ENCODE measurements around the gene NCS1.
A peak's percentile ranks its signal among the peaks of the same experiment; 100 is the strongest.

Gene NCS1

GRCh38 chr9:130215341-130216119 lies 43.3 kb downstream of the NCS1 start:
- no peak for DNase-seq

DNA sequence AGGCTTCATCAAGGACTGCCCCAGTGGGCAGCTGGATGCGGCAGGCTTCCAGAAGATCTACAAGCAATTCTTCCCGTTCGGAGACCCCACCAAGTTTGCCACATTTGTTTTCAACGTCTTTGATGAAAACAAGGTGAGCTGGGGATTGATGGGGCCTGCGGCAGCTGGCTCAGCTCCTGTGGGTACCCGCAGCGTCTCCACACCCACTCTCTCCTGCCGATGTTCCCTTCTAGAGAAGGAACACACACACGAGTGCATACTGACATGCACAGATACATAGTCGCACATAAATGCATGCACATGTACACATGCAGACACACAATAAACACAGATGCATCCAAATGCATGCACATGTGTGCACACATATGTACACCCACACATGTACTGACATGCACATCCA lies 45.6 kb downstream of the NCS1 start:
- no peak for DNase-seq

- no peak for DNase-seq
These were observed 47.5 kb downstream of the NCS1 start for GRCh38 chr9:130219661-130220096.

GRCh38 chr9:130220352-130220751 lies 48.1 kb downstream of the NCS1 start:
- DNase-seq: no peak

GRCh38 chr9:130222833-130223232 lies 50.6 kb downstream of the NCS1 start:
- DNase-seq: no peak

GRCh38 chr9:130225071-130225470 lies 52.9 kb downstream of the NCS1 start:
- no peak for DNase-seq

DNA sequence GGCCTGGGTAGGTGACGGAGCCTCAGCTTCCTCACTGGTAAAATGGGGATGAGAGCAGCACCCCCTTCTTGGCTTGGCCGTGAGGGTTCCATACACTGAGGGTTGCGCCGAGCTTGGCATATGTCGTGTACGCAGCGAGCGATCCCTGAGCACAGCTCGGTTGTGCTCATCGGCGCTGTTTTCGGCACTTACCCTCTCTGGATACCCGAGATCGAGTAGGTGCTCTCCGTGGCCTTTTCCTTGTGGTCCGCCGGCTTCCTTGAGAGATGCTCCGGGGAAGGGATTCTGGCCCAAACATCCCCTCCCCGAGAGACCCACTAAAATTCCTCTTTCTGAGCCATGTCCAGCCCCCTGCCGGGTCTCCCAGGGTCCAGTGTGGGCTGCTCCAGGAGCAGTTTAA lies 53.4 kb downstream of the NCS1 start:
- DNase-seq: no peak

DNA sequence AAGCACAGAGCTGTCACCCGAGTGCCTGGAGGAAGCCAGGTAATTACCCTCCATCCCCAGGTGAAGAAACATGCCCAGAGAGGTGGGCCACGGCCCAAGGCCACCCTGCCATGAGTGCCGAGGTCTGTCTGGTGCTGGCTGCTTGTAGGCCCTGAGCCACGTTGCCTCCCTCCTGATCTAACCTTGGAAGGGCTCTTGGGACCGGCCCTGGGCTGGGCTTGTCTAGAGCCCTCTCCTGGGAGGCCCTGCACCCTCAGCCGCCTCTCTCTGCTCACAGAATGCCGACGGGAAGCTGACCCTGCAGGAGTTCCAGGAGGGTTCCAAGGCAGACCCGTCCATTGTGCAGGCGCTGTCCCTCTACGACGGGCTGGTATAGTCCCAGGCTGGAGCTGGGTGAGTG lies 53.9 kb downstream of the NCS1 start:
- no peak for DNase-seq

GRCh38 chr9:130227833-130228232 lies 55.6 kb downstream of the NCS1 start:
- DNase-seq: no peak

GRCh38 chr9:130229759-130230158 lies 57.6 kb downstream of the NCS1 start:
- no peak for DNase-seq

GRCh38 chr9:130230631-130231030 lies 58.4 kb downstream of the NCS1 start:
- DNase-seq: no peak

DNA sequence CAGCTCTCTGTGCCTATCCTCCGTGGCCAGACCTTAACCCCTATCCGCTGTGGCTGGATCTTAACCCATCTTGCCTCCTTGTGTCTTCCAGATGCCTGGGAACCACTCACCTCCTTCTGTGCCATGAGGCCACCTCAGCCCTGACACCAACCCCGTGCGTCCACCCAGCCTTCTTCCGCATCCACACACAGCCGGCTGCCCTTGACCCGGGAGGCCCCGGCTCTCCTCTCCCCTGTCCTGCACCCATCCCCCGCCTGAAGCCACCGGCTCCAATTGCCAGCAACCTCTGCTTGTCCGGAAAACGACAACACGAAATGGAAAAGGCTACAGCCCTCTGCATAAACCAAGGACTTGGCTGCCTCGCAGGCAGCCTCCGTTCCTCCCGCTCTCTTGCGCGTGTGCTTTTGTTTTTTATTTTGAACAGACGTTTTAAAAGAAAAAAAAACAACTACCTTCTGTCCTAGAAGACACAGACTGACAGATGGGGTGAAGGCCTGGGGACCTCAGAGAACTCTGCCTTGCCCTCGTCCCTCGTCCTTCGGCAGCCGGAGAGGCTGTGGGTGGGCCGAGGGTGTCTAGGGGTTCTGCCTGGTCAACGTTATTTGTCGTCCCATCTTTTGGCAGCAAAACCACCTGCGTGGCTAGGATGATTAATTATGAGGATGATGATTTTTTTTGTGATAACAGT lies 60.8 kb downstream of the NCS1 start:
- DNase-seq: no peak

DNA sequence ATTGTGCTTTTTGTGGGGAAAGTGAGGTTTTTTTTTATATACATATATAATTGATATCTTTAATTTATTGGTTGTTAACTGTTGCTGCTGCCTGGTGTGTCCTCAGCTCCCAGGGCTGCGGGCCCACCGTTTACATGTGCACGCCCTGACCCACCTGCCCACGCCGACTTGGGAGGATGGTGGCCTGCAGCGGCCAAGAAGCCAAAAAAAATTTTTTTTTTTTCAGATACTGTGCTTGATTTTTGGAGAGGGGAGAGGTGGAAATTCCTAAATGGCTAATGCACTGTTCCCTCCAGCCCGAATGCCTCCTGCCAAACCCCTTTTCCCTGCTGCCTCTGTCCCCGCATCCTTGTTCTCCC lies 61.4 kb downstream of the NCS1 start:
- DNase-seq: no peak

DNA sequence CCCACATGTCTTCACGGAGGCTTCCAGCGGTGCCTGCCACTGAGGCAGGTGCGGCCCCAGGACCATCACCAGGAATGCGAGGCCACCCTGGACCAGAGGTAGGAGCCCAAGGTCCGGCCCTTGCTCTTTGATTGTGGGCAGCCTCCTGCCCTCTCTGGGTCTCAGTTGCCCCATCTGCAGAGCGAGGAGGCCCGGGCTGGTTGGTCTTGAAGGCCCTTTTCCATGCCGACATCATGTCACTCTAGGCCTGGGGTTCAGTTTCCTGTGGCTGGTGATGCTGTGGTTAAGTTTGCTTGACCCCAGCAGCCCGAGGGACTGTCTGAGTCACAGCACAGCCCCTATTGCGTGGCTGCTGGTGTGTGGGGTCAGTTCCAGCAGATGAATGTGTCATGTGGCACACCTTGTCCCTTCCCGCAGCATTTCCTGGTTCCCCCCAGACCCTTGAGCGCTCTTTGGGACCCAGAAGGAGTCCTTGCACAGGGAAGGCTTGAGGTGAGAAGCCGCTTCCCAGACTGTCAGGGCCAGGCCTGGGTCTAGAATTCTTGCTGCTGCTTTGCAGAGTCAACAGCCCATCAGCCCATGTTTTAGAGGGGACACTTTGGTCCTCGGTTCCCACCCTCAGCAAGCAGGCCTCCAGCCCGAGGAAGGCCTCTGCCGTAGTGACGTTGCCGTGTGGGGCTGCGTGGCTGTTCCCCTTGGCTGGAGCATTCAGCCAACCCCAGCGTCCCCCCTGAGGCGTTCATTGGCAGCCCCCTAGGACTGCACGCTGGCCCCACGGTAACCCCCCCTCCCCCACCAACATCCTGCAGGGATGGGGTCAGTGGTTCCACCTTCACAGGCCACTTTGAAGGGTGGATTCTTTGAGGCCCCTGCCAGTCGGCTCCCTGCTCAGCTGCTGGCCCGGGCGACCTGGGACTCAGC lies 62.4 kb downstream of the NCS1 start:
- no peak for DNase-seq

DNA sequence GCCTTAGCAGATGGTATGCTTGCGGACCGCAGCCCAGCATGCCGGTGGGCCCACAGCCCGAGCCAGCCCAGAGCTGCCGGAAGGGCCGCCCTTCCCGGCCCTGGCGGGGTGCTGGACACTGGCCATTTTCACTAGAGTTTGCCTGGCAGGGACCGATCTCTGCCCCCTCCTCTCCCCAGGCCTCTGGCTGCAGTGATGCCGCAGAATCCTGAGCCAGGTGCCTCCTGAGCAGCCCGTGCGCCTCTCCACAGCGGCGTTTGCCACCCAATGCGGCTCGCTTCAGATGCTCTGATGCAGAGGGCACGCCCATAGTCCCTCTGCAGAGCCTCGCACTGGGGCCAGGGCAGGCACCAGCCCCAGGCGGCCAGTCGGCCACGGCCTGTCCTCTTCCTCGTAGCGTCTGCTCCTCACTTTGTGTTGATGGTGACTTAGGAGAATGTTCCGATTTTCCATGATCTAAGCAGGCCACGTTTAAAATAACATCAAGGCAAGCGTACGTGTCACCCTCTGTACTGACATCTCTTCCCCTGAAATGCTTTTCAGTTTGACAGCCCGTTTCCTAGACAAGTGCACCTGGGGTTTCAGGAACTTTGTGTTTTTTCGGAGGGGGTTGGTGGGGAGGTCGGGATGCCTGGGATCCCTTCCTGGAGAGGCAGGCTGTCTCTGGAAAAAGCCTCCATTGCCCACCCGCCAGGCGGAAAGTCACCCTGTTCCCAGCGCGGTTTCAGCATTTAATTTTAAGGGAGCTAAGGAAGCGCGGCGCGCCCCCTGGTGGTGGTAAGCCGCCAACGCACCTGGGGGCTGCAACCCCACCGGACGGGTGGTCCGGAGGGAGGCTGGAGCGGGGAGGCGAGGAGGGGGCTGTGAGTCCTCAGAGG lies 63.6 kb downstream of the NCS1 start:
- DNase-seq: peak; percentile 48

DNA sequence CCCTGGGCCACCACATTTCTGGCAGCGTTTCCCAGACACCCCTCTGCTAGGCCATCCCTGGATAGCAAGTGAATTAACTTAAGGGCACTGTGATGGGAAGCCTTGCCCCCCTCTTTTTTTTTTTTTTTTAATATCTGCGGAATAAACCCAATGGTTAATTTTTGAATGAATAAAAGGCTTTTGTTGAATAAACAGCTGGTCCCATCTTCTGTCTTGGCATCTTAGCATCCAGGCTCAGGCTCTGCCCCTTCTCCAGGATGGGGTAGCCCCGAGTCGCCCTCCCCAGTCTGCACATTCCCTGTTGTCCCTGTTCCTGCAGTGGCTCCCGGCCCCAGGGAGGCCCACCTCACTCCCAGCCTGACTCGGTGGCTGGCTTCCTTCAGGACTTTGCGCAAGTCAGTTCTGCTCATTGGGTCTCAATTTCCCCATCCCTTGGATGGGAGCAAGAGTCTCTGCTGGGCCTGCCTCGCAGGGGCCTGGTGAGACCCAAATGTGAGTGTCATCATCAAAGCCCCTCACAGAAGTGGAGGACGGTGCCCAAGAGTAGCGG lies 64.3 kb downstream of the NCS1 start:
- no peak for DNase-seq

GRCh38 chr9:130237076-130237475 lies 64.9 kb downstream of the NCS1 start:
- no peak for DNase-seq

GRCh38 chr9:130237763-130238524 lies 65.7 kb downstream of the NCS1 start:
- DNase-seq: no peak

- DNase-seq: no peak
These were observed 67.1 kb downstream of the NCS1 start for GRCh38 chr9:130239363-130239695.

- DNase-seq: no peak
These were observed 67.6 kb downstream of the NCS1 start for GRCh38 chr9:130239741-130240241.

Measured in 8988T (cell line).